HepG2 (cell line): ENCODE results near the gene PPP1R12A.

Experiments
- MXI1 ChIP-seq: IDR thresholded peaks from 3 replicates; pipeline ENCODE4 v1.6.1; 2012; ENCODE audit warnings: low read depth, low read length, inconsistent platforms, borderline replicate concordance
- POLR2A ChIP-seq, 2 experiments: IDR thresholded peaks; 2 replicates each; pipeline ENCODE4 v1.6.1; 2011; ENCODE audit warnings: low read depth in 2 of 2, low read length in 2 of 2, mild to moderate bottlenecking in 1 of 2, moderate library complexity in 1 of 2; ENCODE audit not compliant: insufficient read depth in 1 of 2
- SIN3A ChIP-seq: IDR thresholded peaks from 2 replicates; pipeline ENCODE4 v1.6.1; 2011; ENCODE audit warnings: low read depth, mild to moderate bottlenecking, control low read depth, low read length, borderline replicate concordance
- SIX4 ChIP-seq: sonication (generic); formaldehyde crosslinking; IDR thresholded peaks from 2 replicates; pipeline ENCODE4 v1.4.0; 2020; ENCODE audit warnings: missing genetic modification reagents
- TCF7 ChIP-seq: sonication (generic); IDR thresholded peaks from 2 replicates; pipeline ENCODE4 v1.6.1; 2016; ENCODE audit warnings: antibody characterized with exemption, low read depth
- TGIF2 ChIP-seq: IDR thresholded peaks from 2 replicates; pipeline ENCODE4 v1.6.1; 2016; ENCODE audit warnings: control low read depth, missing compliant biosample characterization
- ZNF354B ChIP-seq: sonication (generic); formaldehyde crosslinking; IDR thresholded peaks from 2 replicates; pipeline ENCODE4 v1.8.0; 2022; ENCODE audit warnings: mild to moderate bottlenecking, missing genetic modification reagents
- ZNF569 ChIP-seq: sonication (generic); formaldehyde crosslinking; IDR thresholded peaks from 2 replicates; pipeline ENCODE4 v1.5.0; 2020; ENCODE audit warnings: mild to moderate bottlenecking, missing genetic modification reagents, moderate library complexity, borderline replicate concordance
- TF ChIP-seq, protein P1 (sequence below): sonication (generic); formaldehyde crosslinking; IDR thresholded peaks from 2 replicates; pipeline ENCODE4 v1.4.0; 2020; ENCODE audit warnings: missing genetic modification reagents, mild to moderate bottlenecking, borderline replicate concordance
- TF ChIP-seq, protein P2 (sequence below): sonication (generic); formaldehyde crosslinking; IDR thresholded peaks from 2 replicates; pipeline ENCODE4 v1.5.0; 2020; ENCODE audit warnings: mild to moderate bottlenecking, missing genetic modification reagents, moderate library complexity
- TF ChIP-seq, protein P3 (sequence below): IDR thresholded peaks from 2 replicates; pipeline ENCODE4 v1.6.1; 2012; ENCODE audit warnings: inconsistent platforms

DNA sequence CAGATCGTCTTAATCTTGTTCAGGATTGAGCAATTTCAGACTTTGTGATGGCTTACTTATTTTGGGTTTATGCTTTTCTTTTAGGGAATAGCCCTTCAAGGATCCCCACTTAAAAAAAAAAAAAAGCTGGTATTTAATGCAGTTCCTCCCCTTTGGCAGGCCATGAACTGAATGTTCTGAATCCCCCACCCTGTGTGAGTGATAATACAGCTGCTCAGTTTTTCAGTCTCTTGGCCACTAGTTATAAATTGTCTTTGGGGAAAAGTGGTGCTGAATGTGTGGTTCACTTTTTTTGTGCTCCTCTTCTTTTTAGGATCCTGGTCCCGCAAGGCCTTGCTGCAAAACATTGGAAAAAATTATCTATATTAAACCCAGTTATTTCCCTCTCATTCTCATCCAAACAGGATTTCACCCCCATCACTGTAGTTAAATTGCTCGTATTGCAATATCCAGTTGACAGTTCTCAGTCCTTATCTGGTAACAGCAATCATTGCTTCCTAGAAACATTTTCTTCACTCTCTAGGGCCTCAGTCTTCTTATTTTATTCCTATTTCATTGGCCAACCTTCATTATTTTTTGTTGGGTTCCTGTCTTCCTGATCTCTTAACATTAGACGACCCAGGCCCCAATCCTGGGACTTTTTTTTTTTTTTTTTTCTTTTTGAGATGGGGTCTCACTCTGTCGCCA is 171.0 kb downstream of the PPP1R12A start:
- TF ChIP-seq ZNF569 (CRISPR knock-in tag) (no peak), POLR2A (IDR thresholded peaks at IDR 0.05; ENCODE audit: insufficient read depth in 1 of 2, low read depth in 2 of 2, low read length in 2 of 2) (no peak), SIN3A (no peak), SIX4 (no peak), MXI1 (no peak), TGIF2 (CRISPR knock-in tag) (no peak), ZNF354B (no peak), TCF7 (no peak)
- TF ChIP-seq, protein P1, sequence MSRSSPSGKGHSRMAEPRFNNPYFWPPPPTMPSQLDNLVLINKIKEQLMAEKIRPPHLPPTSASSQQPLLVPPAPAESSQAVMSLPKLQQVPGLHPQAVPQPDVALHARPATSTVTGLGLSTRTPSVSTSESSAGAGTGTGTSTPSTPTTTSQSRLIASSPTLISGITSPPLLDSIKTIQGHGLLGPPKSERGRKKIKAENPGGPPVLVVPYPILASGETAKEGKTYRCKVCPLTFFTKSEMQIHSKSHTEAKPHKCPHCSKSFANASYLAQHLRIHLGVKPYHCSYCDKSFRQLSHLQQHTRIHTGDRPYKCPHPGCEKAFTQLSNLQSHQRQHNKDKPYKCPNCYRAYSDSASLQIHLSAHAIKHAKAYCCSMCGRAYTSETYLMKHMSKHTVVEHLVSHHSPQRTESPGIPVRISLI (CRISPR knock-in tag): no peak
- TF ChIP-seq, protein P2, sequence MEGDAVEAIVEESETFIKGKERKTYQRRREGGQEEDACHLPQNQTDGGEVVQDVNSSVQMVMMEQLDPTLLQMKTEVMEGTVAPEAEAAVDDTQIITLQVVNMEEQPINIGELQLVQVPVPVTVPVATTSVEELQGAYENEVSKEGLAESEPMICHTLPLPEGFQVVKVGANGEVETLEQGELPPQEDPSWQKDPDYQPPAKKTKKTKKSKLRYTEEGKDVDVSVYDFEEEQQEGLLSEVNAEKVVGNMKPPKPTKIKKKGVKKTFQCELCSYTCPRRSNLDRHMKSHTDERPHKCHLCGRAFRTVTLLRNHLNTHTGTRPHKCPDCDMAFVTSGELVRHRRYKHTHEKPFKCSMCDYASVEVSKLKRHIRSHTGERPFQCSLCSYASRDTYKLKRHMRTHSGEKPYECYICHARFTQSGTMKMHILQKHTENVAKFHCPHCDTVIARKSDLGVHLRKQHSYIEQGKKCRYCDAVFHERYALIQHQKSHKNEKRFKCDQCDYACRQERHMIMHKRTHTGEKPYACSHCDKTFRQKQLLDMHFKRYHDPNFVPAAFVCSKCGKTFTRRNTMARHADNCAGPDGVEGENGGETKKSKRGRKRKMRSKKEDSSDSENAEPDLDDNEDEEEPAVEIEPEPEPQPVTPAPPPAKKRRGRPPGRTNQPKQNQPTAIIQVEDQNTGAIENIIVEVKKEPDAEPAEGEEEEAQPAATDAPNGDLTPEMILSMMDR: no peak
- TF ChIP-seq, protein P3, sequence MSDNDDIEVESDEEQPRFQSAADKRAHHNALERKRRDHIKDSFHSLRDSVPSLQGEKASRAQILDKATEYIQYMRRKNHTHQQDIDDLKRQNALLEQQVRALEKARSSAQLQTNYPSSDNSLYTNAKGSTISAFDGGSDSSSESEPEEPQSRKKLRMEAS: no peak
